GM19455 (cell line): ENCODE data around the gene PHF2.

Source experiments
- ATAC-seq: cut with Tn5 transposase; IDR thresholded peaks from one replicate; pipeline ENCODE4 v1.9.1; 2021; ENCODE audit not compliant: unreplicated experiment

Gene PHF2

DNA sequence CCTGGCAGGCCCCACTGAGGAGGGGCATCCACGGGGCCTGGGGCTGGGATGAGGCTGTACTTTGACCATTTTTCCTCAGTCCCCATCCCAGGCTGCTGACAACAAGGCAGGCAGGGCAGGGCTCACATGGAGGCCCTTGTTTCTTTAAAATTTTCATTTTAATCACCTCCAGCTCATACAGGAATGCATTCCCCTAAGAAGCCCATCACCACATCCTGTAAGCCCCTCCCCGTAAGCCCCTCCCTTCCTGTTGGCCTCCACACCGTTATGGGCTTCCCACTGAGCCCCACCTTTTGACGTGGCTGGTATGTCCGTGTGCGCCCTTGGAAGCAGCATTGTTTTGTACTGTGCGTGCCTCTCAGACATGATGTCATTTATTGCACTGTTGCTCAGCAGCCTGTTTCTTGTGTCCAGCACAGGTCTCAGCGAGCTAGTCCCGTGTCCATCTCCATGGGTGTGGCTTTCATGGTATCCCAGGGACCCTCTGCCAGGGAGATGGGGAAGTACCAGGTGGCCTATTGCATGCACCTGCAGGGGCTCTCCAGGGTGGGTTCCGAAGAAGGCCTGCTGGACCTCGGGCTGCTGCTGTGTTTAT is 22.4 kb downstream of the PHF2 start:
- ATAC-seq, result no peak

DNA sequence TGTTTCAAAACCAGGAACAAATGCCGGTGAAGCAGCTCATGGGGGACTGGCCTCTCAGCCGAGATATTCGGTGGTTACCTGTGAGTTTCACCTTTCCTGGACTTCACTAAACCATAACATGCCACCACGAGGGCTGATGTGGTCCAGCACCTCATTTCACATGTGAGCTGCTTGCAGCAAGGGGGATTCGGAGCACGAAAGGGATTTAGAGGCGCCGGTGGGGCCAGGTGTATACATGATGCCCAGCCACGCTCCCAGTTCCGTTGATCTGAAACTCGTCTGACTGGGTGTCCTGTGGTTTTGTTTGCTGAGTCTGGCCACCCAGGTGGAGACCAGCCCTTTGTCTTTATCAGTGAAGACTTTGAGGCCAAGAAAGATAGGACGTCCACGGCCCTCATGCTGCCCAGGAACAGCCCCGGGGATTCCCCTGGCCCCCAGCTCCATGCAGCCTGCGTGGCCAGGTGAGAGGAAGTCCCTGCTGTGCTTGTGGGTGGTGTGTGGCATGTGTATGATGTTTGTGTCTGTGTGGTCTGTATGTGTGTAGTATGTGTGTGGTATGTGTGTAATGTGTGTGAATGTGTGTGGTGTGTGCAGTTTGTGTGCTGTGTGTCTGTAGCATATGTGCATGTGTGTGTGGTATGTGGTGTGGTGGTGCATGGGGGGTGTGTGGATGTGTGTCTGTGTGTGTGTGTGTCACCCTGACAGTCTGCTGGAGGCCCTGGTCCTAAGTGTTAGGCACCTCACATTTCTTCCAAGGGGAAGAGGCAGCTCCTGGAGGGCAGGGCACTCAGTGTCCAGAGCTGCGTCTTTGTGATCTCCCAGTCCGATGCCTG is 23.4 kb downstream of the PHF2 start:
- ATAC-seq, result no peak

GRCh38 chr9:93600504-93600903 is 24.1 kb downstream of the PHF2 start:
- no peak for ATAC-seq

GRCh38 chr9:93601063-93601462 is 24.7 kb downstream of the PHF2 start:
- ATAC-seq, result no peak

DNA sequence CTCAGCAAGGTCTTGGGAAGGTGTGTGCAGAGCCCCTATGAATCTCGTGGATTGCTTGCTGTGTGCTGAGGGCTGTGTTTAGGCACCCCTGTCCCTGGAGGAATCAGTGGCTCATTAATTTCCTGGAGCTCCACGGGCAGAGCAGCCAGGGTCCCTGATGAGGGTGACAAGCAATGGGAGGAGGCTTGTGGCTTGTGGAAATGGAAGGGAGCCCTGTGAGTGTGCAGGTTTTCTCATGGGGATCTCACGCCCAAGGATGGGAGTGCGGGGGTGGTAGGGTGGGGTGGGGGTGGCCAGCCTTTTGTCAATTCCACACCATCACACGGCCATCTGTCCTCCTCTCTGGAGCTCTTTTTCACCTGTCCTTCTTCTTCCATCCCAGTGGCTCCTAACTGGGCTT is 25.3 kb downstream of the PHF2 start:
- ATAC-seq, result no peak

- ATAC-seq, result no peak
Observed at GRCh38 chr9:93603011-93603410, 26.6 kb downstream of the PHF2 start.

- ATAC-seq, result no peak
Observed at GRCh38 chr9:93603906-93604326, 27.5 kb downstream of the PHF2 start.

DNA sequence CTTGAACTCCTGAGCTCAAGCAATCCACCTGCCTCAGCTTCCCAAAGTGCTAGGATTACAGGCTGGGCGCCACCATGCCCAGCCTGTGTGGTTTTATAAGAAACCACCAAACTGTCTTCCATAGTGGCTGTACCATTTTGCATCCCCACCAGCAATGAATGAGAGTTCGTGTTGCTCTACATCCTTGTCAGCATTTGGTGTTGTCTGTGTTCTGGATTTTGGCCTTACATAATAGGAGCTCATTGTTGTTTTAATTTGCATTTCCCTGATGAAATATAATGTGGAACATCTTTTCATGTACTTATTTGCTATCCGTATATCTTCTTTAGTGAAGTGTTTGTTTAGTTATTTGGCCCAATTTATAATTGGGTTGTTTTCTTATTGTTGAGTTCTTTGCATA is 29.8 kb downstream of the PHF2 start:
- no peak for ATAC-seq

DNA sequence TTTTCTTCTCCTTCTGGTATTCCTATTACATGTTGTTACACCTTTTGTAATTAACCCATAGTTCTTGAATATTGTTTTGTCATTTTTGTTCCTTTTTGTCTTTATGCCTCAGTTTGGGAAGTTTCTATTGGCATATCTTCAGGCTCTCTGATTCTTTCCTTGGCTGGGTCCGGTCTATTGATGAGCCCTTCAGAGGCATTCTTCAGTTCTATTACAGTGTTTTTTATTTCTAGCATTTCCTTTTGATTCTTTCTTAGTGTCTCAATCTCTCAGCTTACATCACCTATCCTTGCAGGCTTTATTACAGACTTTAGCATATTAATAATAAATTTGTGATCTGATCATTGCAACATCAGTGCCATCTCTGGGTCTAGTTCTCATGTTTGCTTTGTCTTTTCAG is 33.8 kb downstream of the PHF2 start:
- no peak for ATAC-seq

DNA sequence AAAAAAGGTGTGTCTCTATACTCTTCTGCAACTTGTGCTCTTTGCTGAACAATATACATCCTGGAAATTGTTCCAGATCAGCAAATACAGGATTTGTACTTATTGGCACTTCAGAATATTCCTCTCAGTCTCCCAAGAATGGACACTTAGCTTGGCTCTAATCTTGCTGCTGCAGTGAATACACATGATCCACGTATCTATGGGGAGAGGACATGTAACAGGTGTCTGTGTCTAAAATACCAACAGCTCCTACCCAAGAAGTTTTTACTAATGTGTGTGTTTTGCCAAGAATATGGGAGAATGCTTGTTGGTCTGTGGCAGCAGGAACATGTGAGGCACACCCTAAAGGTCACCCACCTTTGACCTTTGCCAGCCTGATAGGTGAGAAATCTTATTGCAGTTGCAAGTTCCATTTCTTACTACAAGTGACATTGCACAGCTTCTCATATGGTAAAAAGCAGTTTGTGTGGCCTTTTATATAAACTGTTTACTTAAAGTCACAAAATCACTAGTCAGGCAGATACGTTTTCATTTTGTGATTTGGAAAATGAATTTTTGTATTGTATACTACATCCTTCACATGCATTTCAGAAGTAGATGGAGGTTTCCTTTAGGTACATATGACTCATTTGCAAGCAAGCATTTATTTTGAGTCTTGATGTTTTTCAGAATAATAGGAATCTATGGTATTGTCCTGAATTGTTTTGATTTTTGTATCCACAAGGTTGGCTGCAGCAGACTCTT is 35.8 kb downstream of the PHF2 start:
- ATAC-seq, result no peak

GRCh38 chr9:93612796-93613154 is 36.4 kb downstream of the PHF2 start:
- peak; percentile 57 for ATAC-seq

- no peak for ATAC-seq
Observed at GRCh38 chr9:93613174-93613573, 36.8 kb downstream of the PHF2 start.

DNA sequence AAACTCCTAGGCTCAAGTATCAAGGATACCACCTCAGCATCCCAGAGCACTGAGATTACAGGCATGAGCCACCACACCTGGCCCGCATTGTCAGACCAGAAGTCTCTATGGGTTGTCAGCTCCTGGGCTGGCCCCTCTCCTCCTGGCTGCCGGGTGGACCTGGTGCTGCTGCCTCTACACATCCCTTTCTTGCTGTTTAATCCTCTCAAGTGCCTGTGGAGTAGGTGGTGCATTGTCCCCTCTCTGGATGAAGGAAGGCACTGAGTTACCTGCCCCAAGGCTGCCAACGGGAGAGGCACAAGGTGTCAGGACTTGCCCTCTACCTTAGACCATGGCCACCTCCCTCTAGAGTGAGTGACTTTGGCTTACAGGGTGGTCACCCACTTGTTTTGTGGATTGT is 37.4 kb downstream of the PHF2 start:
- ATAC-seq, result no peak

- no peak for ATAC-seq
Observed at GRCh38 chr9:93614830-93615468, 38.6 kb downstream of the PHF2 start.

DNA sequence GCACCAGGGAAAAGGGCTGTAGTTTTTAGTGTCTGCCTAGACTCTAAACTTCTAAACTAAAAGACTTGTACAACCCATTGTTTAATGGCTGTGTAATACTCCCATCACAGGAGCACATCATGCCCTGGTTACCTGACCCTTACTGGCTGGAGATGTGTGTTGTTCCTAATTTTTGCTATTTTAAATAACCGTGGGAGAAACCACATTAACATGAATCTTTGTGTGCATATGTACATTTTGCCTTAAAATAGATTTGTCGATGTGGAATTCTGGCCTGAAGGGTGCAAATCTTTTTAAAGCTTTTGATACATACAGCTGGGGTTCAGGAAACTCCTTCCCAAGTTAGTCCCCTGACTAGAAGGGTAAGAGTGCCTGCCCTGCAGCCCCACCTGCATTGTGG is 39.7 kb downstream of the PHF2 start:
- no peak for ATAC-seq

DNA sequence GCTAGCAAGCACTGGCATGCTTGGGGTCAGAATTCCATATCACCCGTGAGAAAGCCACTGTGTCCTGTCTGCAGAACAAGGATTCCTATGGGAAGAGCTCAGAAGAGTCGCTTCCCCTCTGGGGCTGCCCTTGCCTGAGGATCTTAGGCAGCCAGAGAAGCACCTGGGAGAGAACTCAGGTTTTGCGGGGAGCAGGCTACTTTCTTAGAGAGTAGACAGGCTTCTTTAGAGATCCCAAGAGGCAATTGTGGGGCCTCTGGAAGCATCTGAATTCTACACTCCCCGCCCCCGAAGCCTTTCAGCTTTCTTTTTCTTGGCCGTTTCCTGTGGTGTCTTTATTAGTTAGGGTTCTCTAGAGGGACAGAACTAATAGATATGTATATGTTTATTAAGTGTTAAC is 40.9 kb downstream of the PHF2 start:
- no peak for ATAC-seq

GRCh38 chr9:93619272-93619775 is 42.9 kb downstream of the PHF2 start:
- ATAC-seq, result no peak

- no peak for ATAC-seq
Observed at GRCh38 chr9:93620041-93620506, 43.7 kb downstream of the PHF2 start.

DNA sequence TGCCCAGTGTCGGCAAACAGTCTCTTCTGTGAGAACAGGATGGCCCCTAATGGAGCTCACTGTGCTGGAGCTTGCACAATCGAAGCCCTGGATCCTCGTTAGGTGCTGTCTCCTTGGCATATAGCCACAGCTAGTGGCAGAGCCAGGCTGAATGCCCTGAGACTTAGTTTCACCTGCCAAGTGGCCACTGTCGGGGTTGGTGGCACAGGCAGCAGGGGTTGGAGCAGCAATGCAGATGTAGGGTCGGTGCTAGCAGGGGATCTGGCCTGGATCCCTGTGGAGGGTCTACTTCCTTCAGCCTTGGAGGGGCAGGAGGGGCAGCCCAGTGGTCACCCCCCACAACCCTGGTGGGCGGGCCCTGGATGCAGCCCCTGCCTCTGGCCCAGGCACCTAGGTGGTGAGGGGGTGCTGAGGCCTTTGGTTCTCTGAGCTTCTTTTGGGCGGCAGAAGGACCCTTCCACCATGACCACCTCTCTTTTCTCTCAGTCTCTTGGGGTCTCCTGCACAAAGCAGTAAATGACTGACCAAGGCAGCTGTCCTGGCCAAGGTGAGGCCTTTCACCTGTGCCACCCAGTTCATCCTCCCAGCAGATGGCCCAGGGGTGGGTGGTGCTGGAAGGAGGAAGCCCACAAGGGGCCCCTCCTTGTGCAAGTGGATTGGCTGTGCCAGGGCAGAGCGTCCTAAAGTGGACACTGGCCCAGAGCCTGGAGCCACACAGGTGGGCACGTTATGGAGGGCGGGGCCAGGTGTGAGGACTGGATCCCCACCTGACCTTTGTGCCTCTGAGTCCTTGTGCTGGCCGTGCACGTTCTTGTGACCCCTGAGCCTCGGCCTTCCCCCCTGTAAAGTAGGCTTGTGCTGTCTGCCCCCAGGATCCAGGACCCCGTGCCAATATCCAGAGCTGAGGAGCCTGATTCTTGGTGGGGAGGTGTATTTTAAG is 44.8 kb downstream of the PHF2 start:
- ATAC-seq, result no peak

DNA sequence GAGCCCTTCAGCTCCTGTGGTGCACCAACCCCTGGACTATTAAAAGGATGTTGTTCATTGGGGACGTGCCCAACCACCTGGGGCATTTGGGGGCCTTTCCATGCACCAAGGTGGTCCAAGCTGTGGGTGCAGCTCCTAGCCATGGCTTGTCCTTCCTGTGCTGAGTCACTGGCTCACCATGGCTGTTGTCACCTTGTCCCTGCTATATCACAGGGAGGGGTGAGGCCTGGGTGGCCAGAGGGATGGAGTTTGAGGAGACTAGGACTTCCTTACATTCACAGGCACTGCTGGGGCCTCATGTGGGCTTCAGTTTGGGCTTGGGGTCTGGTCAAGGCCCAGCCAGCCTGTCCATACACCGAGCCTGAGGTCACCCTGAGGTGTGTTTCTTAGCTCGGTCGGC is 45.5 kb downstream of the PHF2 start:
- ATAC-seq, result no peak
